Right ventricle myocardium superior (tissue), 1 donor: ENCODE results near the gene GKN2. TPM values are rescaled to one million over a fixed set of nuclear protein-coding genes. Genes with fewer than 3 reads are reported as not detected.
"Not testable (repeated sequence)": the region's sequence is repeated elsewhere in the genome, so short reads cannot be mapped to it uniquely, and the experiment has no call there.

ENCODE experiments used
- ATAC-seq: fragments of 200-7000 bp; cut with Tn5 transposase; one replicate; pipeline ENCODE4 v1.9.1; 2020; ENCODE audit warnings: mild to moderate bottlenecking; ENCODE audit not compliant: poor library complexity
- DNase-seq: peaks from one replicate; pipeline ENCODE4 v3.0.0-alpha.2; 2020
- intact Hi-C: fragments of 100-400 bp; cut with DNase I; formaldehyde crosslinking; loops from one replicate; pipeline ENCODE4 v1.11.2; 2022
- total RNA-seq: library from RNA; stranded (reverse); fragmentation: NEBNext Ultra II Directional; extraction: Animal tissue kit (Norgen Biotek cat#: 25700); gene quantifications from one replicate; pipeline ENCODE4 v1.2.1, GENCODE V29; 2021
- donor health status: DM: no; HTN: yes; CAD: no; lungs with severe emphysema.

The GKN2 gene
- total RNA-seq, 1 donor from 2014 or later = not detected

GRCh38 chr2:68969736-68970490 is 17.2 kb upstream of the GKN2 start:
- no peak for ATAC-seq
- DNase-seq = no peak
- intact Hi-C loops = no loop called here

- no peak for DNase-seq
- intact Hi-C loops = no loop called here
- ATAC-seq = no peak
Observed at GRCh38 chr2:68968221-68968620, 15.5 kb upstream of the GKN2 start.

GRCh38 chr2:68964282-68964681 is 11.6 kb upstream of the GKN2 start:
- intact Hi-C loops = no loop called here
- no peak for DNase-seq
- ATAC-seq = no peak

GRCh38 chr2:68961380-68961779 is 8.7 kb upstream of the GKN2 start:
- intact Hi-C loops = no loop called here
- ATAC-seq (no peak), DNase-seq (no peak)

- intact Hi-C loops = no loop called here
- no peak for DNase-seq
- no peak for ATAC-seq
Observed at GRCh38 chr2:68959001-68959400, 6.3 kb upstream of the GKN2 start.

- intact Hi-C loops, DNase-seq, ATAC-seq: not testable (repeated sequence)
Observed at GRCh38 chr2:68955432-68955831, 2.7 kb upstream of the GKN2 start.

- intact Hi-C loops = no loop called here
- DNase-seq (no peak), ATAC-seq (no peak)
Observed at GRCh38 chr2:68951899-68952298, 794 bp downstream of the GKN2 start.

GRCh38 chr2:68948710-68949109 is 4.0 kb downstream of the GKN2 start:
- DNase-seq (no peak), ATAC-seq (no peak)
- intact Hi-C loops = no loop called here

GRCh38 chr2:68946117-68946516 is 6.6 kb downstream of the GKN2 start:
- intact Hi-C loops = no loop called here
- no peak for ATAC-seq

GRCh38 chr2:68943581-68944568 is 8.8 kb downstream of the GKN2 start:
- DNase-seq (peak; percentile 47), ATAC-seq (peak; percentile 82)
- intact Hi-C loops = loop anchor here (5.0 kb wide), 1 partner anchor 363 kb away; no protein-coding TSS in a partner anchor

More at GRCh38 chr2:68946117-68946516, 6.6 kb downstream of the GKN2 start:
- no peak for DNase-seq

- DNase-seq = no peak
- intact Hi-C loops = loop anchor here (5.0 kb wide), 1 partner anchor 364 kb away; no protein-coding TSS in a partner anchor
- ATAC-seq = no peak
Observed at GRCh38 chr2:68942827-68943226, 9.9 kb downstream of the GKN2 start.

- no peak for ATAC-seq
- DNase-seq = no peak
- intact Hi-C loops = loop anchor here (5.0 kb wide), 1 partner anchor 367 kb away; no protein-coding TSS in a partner anchor
Observed at GRCh38 chr2:68940369-68940768, 12.3 kb downstream of the GKN2 start.

GRCh38 chr2:68939962-68940361 is 12.7 kb downstream of the GKN2 start:
- ATAC-seq = no peak
- intact Hi-C loops = loop anchor here (5.0 kb wide), 1 partner anchor 367 kb away; no protein-coding TSS in a partner anchor
- DNase-seq = no peak

GRCh38 chr2:68938938-68939337 is 13.8 kb downstream of the GKN2 start:
- DNase-seq (no peak), ATAC-seq (no peak)
- intact Hi-C loops = no loop called here

- DNase-seq (no peak), ATAC-seq (no peak)
- intact Hi-C loops = no loop called here
Observed at GRCh38 chr2:68937346-68938055, 15.2 kb downstream of the GKN2 start.

GRCh38 chr2:68936889-68937288 is 15.8 kb downstream of the GKN2 start:
- DNase-seq = no peak
- ATAC-seq = no peak
- intact Hi-C loops = no loop called here

GRCh38 chr2:68936427-68936826 is 16.3 kb downstream of the GKN2 start:
- intact Hi-C loops = no loop called here
- no peak for DNase-seq
- no peak for ATAC-seq

GRCh38 chr2:68935471-68935870 is 17.2 kb downstream of the GKN2 start:
- no peak for ATAC-seq
- intact Hi-C loops = no loop called here
- no peak for DNase-seq

GRCh38 chr2:68934021-68934420 is 18.7 kb downstream of the GKN2 start:
- DNase-seq = no peak
- no peak for ATAC-seq
- intact Hi-C loops = no loop called here
